ENCODE data around the gene SPATC1L. TPM values are rescaled to one million over a fixed set of nuclear protein-coding genes. Genes with fewer than 3 reads are reported as not detected.

The SPATC1L gene
- total RNA-seq, 4 donors from 2014 or later, result 1.1 to 9.4 (median 1.9) TPM

DNA sequence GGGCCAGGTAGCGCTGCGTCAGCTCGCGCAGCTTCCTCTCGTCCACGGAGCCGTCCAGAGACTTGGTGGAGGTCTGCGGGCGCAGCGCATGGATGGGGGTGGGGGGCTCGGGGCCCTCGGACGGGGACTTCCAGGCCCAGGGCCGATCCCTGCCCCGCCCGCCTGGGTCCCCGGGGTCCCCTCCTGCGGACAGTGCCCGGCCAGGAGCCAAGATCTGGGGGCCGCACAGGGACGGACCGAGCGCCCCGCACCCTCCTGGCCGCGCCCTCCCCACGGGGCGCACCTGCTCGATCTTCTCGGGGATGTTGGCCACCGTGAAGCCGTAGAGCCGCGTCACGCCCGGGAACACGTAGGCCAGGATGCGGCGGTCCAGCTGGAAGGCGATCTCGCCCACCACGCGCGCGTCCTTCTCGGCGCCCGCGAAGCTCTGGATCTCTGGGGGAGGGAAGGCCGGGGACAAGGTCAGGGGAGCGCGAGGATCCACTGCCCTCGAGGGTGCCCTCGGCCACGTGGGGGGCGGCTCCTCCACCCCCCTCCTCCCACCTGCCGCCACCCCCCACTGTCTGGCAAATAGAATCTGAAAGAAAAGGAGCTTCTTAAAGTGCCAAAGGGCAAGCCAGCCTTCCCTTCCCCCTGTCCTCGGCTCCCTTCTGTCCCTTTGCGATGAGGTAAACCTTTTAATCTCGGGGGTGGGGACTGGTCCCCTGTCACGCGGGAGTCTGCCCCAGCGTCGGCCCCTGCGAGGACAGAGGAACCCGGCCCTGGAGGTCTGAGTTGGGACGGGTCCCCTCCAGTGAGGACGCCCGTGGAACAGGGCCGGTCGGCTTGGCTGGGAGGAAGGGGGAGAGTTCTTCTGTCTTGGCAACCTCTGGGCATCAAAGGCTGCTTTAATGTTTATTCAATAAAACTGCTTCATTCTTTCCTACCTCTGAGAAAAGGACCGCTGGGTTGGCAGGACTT, 22.3 kb downstream of the SPATC1L start:
- TF ChIP-seq, protein P1, sequence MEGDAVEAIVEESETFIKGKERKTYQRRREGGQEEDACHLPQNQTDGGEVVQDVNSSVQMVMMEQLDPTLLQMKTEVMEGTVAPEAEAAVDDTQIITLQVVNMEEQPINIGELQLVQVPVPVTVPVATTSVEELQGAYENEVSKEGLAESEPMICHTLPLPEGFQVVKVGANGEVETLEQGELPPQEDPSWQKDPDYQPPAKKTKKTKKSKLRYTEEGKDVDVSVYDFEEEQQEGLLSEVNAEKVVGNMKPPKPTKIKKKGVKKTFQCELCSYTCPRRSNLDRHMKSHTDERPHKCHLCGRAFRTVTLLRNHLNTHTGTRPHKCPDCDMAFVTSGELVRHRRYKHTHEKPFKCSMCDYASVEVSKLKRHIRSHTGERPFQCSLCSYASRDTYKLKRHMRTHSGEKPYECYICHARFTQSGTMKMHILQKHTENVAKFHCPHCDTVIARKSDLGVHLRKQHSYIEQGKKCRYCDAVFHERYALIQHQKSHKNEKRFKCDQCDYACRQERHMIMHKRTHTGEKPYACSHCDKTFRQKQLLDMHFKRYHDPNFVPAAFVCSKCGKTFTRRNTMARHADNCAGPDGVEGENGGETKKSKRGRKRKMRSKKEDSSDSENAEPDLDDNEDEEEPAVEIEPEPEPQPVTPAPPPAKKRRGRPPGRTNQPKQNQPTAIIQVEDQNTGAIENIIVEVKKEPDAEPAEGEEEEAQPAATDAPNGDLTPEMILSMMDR (IDR thresholded peaks at IDR 0.05; ENCODE audit: low read depth), result no peak

DNA sequence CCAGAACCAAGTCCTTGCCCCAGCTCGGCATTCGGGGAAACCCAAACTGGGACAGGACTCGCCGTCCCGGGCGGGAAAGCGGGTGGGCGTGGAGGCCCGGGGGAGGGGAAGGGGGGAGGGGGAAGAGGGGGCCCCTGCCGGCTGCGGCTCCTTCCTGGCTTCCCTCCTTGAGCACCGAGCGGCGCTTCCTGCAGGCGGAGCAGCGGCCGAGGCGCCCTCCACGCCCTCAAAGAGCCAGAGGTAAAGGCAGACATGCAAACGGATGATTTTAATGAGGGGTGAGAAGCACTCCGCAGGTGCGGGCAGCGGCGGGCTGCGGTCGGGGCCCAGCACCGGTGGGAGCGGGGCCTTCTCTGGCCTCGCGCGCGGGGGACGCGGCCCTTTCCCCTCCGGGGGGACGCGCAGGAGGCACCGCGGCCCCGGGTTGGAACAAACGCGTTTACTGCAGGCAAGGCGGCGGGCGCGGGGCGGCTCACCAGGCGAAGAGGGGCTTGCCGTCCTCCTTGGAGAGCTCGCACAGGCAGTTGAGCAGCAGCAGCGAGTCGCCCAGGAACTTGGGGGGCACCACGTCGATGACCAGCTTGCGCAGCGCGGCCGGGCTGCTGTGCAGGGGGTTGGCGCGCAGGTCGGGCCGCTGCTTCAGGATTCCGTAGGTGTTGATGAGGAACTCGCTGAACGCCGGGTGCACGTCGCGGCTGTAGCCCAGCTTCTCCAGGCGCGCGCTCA, 23.2 kb downstream of the SPATC1L start:
- TF ChIP-seq, protein P1 (IDR thresholded peaks at IDR 0.05; ENCODE audit: low read depth), result no peak

DNA sequence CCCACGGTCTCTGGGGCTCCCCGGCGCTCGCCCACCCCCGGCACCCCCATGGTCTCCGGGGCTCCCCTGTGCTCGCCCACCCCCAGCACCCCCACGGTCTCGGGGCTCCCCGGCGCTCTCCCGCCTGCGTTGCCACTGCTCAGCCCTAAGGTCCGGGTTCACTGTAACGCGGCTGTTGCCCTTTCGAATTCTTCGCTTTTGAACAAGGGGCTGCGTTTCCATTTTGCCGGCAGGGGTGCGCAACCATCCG, 23.7 kb downstream of the SPATC1L start:
- TF ChIP-seq, protein P1 (IDR thresholded peaks at IDR 0.05; ENCODE audit: low read depth), result no peak

DNA sequence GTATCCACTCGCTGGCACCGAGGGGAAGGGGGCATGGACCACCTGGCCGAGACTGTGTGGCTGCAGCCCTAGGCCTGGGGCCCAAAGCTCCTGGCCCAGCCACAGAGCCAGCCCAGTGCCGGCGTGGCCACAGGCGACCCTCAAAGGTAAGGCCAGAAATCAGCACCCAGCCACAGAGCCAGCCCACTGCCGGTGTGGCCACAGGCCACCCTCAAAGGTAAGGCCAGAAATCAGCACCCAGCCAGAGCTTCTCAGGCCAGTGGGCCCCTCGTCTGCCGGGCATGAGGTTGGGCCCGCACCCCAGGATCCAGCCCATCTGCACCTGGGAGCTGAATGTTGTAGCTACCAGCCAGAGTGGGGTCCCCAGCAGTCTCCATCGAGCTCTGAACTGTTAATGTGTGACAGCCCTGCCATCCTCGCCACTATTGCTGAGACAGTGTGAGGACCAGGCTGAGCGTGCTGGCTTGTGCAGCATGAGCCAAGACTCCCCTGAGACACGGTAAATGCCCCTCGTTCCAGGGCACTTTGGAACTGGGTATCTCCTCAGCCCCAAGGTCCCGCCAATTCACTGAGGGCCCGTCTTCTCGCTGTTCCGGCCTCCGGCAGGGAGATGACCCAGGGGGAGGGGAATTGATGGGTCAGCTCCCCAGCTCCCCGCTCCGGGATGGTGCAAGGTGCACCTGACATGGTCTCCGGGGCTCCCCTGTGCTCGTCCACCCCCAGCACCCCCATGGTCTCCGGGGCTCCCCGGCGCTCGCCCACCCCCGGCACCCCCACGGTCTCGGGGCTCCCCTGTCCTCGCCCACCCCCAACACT, 24.2 kb downstream of the SPATC1L start:
- TF ChIP-seq, protein P1 (IDR thresholded peaks at IDR 0.05; ENCODE audit: low read depth), result no peak

DNA sequence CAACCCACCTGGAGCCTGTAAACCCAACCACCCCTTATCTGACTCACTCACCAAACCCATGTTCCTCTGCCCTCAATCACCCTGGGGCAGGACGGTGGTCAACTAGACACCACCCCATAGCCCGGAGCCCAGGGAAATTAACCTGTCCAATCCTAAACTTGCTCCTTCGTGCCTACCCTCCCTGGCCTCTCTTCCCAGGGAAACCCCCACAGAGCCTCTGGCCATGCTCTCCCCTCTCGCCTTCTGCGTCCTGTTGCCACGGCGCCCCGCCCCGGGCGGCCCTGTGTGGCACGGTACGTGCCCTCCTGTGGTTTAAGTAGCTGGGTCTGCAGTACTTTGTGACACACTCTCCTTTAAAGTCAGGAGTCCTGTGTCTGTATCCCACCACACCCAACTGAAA, 24.9 kb downstream of the SPATC1L start:
- TF ChIP-seq, protein P1 (IDR thresholded peaks at IDR 0.05; ENCODE audit: low read depth), result no peak

DNA sequence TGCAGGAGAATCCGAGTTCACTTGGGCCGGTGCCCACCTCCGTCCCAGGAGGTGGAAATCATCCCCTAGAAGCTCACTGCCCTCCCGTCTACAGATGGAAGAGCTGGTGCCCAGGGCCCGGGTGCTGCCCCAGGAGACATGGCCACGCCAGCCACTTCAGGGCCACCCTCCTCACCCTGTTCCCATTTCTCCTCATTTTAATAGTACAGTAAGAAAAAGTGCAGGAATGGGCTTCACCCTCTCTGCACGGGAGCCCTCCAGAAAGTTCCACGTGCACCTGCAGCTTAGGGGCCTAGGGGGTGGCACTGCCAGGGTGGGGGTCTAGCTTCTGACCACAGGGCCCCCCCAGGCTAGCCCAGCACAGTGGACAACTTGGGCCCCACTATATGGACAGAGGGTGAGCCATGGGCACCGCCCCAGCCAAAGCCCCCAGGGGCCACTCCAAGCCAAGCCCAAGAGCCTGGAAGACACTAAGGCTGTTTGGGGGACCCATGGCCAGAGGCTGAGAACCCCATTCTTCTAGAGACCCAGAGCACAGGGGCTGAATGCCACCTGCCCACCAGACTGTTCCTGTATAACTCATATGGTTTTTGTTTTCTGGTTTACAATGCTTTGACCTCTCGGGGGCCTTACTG, 25.5 kb downstream of the SPATC1L start:
- TF ChIP-seq, protein P1 (IDR thresholded peaks at IDR 0.05; ENCODE audit: low read depth), result no peak
